KMS-11 (cell line): ENCODE results near the gene ABHD4.
A peak's percentile ranks its signal among the peaks of the same experiment; 100 is the strongest.

Source experiments
- H2AFZ ChIP-seq: fragments of 200-600 bp; sonication (generic); 2 replicates; pipeline ENCODE4 v1.6.1; 2016; ENCODE audit warnings: antibody characterized with exemption, mixed run types, low read depth
- H3K27ac ChIP-seq: fragments of 200-600 bp; sonication (generic); 2 replicates; pipeline ENCODE4 v1.6.1; 2016; ENCODE audit warnings: mild to moderate bottlenecking, mixed run types
- H3K27me3 ChIP-seq: fragments of 200-600 bp; sonication (generic); 2 replicates; pipeline ENCODE4 v1.6.1; 2017; ENCODE audit warnings: mild to moderate bottlenecking, low read depth, mixed run types, moderate library complexity; ENCODE audit not compliant: insufficient read depth
- H3K36me3 ChIP-seq: fragments of 200-600 bp; sonication (generic); 2 replicates; pipeline ENCODE4 v1.6.1; 2017; ENCODE audit warnings: mild to moderate bottlenecking, mixed run types; ENCODE audit not compliant: insufficient read depth
- H3K4me1 ChIP-seq: fragments of 200-600 bp; sonication (generic); 2 replicates; pipeline ENCODE4 v1.6.1; 2016; ENCODE audit warnings: mild to moderate bottlenecking, low read depth, mixed run types; ENCODE audit not compliant: poor library complexity, severe bottlenecking
- H3K4me2 ChIP-seq: fragments of 200-600 bp; sonication (generic); 2 replicates; pipeline ENCODE4 v1.7.0; 2016; ENCODE audit warnings: mild to moderate bottlenecking, mixed run types
- H3K4me3 ChIP-seq: fragments of 200-600 bp; sonication (generic); IDR thresholded peaks from 2 replicates; pipeline ENCODE4 v1.6.1; 2017; ENCODE audit warnings: low read depth, low read length, mixed read lengths; ENCODE audit not compliant: insufficient read depth
- H3K79me2 ChIP-seq: fragments of 200-600 bp; sonication (generic); 2 replicates; pipeline ENCODE4 v1.6.1; 2016; ENCODE audit warnings: low read depth, mixed run types; ENCODE audit not compliant: insufficient read depth
- H3K9ac ChIP-seq: fragments of 200-600 bp; sonication (generic); 2 replicates; pipeline ENCODE4 v1.6.1; 2016; ENCODE audit warnings: mild to moderate bottlenecking, mixed run types
- H4K20me1 ChIP-seq: fragments of 200-600 bp; sonication (generic); 2 replicates; pipeline ENCODE4 v1.6.1; 2016; ENCODE audit warnings: mild to moderate bottlenecking, mixed run types; ENCODE audit not compliant: insufficient read depth
- CTCF ChIP-seq: fragments of 200-600 bp; sonication (generic); conservative IDR thresholded peaks from 2 replicates; pipeline ENCODE4 v1.6.1; 2017; ENCODE audit warnings: low read depth, mild to moderate bottlenecking, antibody characterized with exemption, low read length, moderate library complexity, mixed read lengths

Gene ABHD4

GRCh38 chr14:22650046-22650739 lies 52.1 kb downstream of the ABHD4 start:
- Histone ChIP-seq H2AFZ (no peak overlapping the region), H3K4me1 (peaks cover 63% of the 10 kb centered on the region), H3K36me3 (no peaks in the 10 kb centered on the region), H3K27me3 (no peaks in the 10 kb centered on the region), H3K79me2 (no peaks in the 10 kb centered on the region), H3K4me2 (peak overlapping the region; percentile 72), H3K9ac (peak overlapping the region; percentile 40; the same call in 1 of the 2 replicates), H3K27ac (peak overlapping the region; percentile 78; the same call in 1 of the 2 replicates), H3K4me3 (no peak overlapping the region), H4K20me1 (no peaks in the 10 kb centered on the region)
- TF ChIP-seq CTCF, result no peak

- no peaks in the 10 kb centered on the region for H4K20me1 ChIP-seq
- H3K79me2 ChIP-seq, result no peaks in the 10 kb centered on the region
- H3K4me2 ChIP-seq, result peak overlapping the region; percentile 72
- no peak overlapping the region for H3K4me3 ChIP-seq
- no peaks in the 10 kb centered on the region for H3K27me3 ChIP-seq
- H3K27ac ChIP-seq, result peak overlapping the region; percentile 78
- H3K9ac ChIP-seq, result peak overlapping the region; percentile 40; the same call in 1 of the 2 replicates
- TF ChIP-seq CTCF, result no peak
- H3K36me3 ChIP-seq, result no peaks in the 10 kb centered on the region
- peak overlapping the region; percentile 12; the same call in 1 of the 2 replicates for H2AFZ ChIP-seq
- H3K4me1 ChIP-seq, result peaks cover 65% of the 10 kb centered on the region
Measured at GRCh38 chr14:22650960-22651521, 52.9 kb downstream of the ABHD4 start.

- Histone ChIP-seq H3K79me2 (no peaks in the 10 kb centered on the region), H3K27me3 (no peaks in the 10 kb centered on the region), H3K9ac (no peak overlapping the region), H4K20me1 (no peaks in the 10 kb centered on the region), H3K27ac (peak overlapping the region; percentile 78), H3K4me1 (peaks cover 65% of the 10 kb centered on the region), H3K4me2 (peak overlapping the region; percentile 72), H2AFZ (no peak overlapping the region), H3K36me3 (no peaks in the 10 kb centered on the region), H3K4me3 (no peak overlapping the region)
- no peak for TF ChIP-seq CTCF
Measured at GRCh38 chr14:22651586-22651985, 53.5 kb downstream of the ABHD4 start.

- Histone ChIP-seq H3K4me1 (peaks cover 75% of the 10 kb centered on the region), H3K4me2 (peak overlapping the region; percentile 72; the same call in 1 of the 2 replicates), H3K4me3 (no peak overlapping the region), H3K9ac (no peak overlapping the region), H3K36me3 (no peaks in the 10 kb centered on the region), H3K27ac (no peak overlapping the region), H3K79me2 (no peaks in the 10 kb centered on the region), H2AFZ (no peak overlapping the region; the same call in 1 of the 2 replicates), H4K20me1 (no peaks in the 10 kb centered on the region), H3K27me3 (no peaks in the 10 kb centered on the region)
- peak; percentile 77 for TF ChIP-seq CTCF
Measured at GRCh38 chr14:22653012-22653621, 55.0 kb downstream of the ABHD4 start.
